SH-SY5Y (cell line): ENCODE data around the gene SLFN11.

Experiments
- GATA2 ChIP-seq: IDR thresholded peaks from 2 replicates; pipeline ENCODE4 v1.6.1; 2011; ENCODE audit warnings: mild to moderate bottlenecking, low read depth, low read length
- GATA3 ChIP-seq: IDR thresholded peaks from 2 replicates; pipeline ENCODE4 v1.6.1; 2011; ENCODE audit warnings: low read depth, mild to moderate bottlenecking, low read length, moderate library complexity

Gene SLFN11

DNA sequence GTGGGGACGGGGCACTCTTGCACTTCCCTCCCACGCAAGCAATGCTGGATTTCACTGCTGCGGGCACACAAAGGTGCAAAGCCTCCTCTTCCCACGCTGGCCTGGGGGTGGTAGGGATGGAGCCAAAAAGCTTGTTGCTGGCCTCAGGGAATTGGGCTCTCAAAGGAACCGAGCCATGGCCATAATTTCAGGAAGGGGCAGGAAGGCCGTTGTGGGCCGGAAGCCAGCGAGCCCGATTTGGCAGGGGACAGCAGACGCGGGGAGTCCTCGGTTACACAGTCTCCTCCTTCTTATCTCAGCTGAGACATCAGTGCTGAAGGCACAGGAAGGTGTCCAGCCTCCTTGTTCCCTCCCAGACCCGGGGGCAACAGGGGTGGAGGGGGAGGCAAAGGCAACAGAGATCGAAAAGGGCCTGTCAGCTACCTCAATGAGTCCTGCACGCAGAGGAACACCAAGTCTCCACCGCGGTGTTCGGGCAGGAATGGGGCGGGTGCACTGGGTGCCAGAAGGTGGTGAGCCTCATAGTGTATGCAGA is 59.5 kb downstream of the SLFN11 start:
- no peak for TF ChIP-seq GATA2
- TF ChIP-seq GATA3: no peak

DNA sequence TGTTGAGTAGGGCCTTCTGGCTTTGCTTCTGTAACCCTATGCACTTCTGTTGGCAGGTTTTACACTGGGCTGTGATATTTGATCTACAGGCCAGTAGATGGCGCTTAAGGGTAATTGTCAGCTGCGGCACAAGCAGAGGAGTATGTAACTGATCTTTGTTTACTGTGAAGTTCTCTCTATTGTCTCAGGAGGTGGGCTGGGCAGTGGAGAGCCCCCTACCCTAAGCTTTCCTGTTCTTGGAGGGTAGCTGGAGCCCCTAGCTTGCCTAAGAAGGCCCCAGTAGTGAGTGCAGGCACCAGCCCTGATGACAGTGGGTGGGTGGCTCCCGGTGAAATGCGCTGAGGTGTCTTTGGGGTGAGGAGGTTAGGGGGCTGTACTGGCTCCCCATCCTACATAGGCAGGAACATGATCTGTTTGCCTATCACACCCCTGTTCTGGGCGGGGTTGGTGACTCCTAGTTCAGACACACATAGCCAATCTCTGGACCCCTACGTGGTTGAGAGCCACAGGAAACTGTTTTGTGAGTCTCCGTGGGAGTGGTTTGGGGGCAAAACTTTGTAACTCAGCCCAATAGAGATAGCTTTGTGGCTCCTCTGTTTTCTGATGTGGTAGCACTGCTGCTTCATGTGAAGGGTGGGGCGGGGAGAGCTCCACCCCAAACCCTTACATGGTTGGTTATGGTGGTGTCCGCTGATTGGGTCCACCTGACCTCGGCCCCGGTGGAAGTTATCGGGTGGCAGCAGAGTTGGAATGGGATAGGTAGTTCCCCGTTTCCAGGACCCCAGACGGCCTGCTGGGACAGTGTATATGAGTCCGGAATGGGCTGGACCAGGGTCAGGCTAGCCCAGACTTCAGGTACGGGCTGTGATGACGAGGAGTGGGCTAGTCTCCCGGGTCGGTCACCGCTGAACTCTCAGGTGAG is 60.4 kb downstream of the SLFN11 start:
- no peak for TF ChIP-seq GATA3
- TF ChIP-seq GATA2: no peak

DNA sequence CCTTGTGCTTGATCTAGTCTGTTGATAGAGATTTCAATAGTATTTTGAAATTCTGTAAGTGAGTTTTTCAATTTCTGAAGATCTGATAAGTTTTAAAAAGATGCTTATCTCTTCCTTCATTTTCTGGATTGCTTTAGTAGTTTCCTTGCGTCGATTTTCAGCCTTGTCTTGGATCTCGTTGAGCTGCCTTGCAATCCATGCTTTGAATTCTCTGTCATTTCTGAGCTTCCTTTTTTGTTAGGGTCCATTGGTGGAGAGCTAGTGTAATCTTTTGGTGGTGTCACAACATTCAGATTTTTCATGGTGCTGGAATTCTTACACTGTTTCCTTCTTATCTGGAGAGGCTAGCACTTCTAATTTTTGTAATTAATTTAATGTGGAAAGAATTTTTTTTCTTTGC is 61.1 kb downstream of the SLFN11 start:
- TF ChIP-seq GATA2: no peak
- no peak for TF ChIP-seq GATA3
